Activated naive CD4-positive, alpha-beta T cell treated with anti-CD3 and anti-CD28 coated beads, Interleukin-2, amount 50 U/mL, for 16 hours (primary cell): ENCODE measurements around the gene ADAMTSL3.
"Not testable (repeated sequence)": the region's sequence is repeated elsewhere in the genome, so short reads cannot be mapped to it uniquely, and the experiment has no call there.

ENCODE experiments used
- DNase-seq: peaks from one replicate; pipeline ENCODE4 v3.0.0-alpha.2; 2020

Gene ADAMTSL3

DNA sequence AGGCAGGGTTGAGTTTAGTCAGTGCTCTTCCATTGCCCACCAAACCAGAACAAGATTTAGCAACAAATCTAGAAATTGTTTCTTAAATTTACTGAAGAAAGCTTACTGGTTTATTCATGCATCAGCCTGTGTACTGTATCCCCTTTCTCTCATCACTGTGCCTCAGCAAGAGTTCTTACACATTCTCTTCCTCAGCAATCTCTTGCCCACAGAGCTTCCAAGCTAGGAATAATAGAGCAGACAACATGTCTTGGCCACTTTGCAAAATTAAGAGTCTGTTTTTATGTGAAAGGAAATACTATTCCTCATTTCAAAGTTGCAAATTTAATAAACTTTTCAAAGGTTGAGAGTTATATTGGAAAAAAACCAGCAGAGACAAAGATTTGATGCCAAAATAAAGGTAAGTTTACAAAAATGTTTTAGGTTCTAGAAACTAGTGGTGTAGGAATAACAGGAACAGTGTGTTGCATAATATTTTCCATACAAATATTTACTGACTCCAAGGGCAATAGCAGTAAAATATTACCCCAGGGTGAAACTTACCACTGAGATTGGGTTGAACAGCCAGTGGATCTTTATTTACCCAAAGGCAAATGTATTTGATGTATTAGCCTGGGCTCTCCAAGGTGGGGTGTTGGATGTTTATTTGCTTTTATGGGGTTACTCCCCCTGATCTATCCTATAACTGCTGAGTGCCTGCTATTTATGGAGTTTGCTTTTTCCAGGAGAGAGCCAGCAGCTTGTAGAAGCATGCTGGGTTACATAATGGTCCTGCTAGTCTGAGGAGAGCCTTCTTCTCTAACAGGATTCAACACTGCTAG, 276.7 kb downstream of the ADAMTSL3 start:
- DNase-seq, result no peak

DNA sequence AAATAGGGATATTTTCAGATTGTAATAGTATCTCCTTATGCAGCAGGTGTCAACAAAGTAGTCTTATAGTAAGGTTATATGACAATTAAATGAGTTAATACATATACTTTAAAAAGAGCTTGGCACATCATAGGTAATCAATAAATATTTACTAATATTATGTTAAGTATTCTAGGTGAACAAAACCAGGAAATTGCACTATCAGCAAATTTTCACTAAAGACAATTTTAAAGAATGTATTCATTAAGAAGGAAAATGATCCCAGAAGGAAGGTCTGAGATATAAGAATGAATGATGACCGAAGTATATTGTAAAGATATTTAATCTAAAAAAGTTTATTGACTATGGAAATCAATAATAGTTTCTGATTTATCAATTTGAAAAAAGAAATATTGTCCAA, 281.9 kb downstream of the ADAMTSL3 start:
- DNase-seq, result no peak

DNA sequence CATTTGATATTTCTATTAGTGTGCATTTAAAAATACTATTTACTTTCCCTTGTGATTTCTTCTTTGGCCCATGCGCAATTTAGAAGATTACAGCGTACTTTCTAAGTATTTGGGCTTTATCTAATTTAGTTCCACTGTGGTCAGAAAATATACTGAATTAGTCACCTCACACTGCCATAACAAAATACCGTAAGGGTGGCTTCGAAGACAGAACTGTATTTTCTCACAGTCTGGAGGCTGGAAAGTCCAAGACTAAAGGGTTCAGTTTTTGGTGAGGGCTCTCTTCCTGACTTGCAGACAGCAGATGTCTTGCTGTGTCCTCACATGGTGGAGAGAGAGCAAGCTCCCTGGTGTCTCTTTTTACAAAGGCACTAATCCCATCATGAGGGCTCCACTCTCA, 286.2 kb downstream of the ADAMTSL3 start:
- no peak for DNase-seq

DNA sequence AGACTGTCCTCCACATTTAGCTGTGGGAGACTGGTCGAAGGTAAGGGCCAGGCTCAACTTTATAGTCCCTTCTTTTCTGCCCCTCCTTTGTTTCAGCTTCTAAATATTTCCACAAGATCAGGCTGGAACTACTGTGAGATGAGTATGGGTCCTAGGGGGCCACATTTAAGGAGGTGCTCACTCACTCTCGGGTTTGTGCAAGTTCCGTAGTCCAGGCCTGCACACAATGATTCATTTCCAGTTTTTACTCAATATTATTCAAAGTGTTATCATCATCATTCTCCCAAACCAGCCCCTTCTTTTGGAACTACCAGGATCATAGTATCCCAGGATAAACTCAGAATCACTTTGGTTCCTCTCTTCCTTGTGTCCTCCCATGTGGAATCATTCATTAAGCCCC, 289.1 kb downstream of the ADAMTSL3 start:
- no peak for DNase-seq

DNA sequence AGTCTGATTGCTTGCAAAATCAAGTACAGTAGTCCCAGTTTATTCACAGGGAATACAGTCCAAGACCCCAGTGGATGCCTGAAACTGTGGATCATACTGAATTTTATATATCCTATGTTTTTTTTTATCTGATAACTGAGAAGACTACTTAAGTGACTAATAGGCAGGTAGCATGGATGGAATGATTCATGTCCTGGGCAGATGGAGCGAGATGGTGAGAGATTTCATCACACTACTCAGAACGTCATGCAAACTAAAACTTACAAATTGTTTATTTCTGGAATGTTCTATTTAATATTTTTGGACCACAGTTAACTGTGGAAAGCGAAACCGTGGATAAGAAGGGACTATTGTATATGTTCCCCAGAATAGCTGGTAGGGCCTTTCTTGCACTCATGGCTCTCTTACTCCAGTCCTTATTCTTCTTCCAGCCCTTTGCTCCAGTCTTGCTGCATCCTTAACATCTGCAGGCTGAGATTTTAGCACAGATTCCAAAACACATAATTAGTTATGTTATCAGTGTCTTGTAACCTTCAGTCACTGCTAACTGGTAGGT, 290.0 kb downstream of the ADAMTSL3 start:
- no peak for DNase-seq

DNA sequence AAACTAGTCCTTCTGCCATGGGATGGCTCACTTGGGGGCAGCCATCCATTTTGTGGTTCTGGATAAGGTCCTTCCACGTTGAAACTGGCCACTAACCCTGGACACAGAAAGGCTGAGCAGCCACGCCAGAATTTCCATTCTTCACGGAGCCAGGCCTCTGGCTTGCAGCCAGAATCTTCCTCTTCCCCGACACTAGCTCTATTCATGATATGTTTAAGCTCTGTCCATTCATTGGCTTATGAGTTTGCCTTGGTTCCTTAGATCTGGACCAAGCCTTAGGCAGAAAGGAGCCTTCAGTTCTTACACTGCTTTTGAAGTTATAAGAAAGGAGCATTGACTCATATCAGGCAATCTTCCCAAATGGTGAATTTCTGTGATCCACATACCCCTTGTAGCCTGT, 293.2 kb downstream of the ADAMTSL3 start:
- DNase-seq, result no peak

DNA sequence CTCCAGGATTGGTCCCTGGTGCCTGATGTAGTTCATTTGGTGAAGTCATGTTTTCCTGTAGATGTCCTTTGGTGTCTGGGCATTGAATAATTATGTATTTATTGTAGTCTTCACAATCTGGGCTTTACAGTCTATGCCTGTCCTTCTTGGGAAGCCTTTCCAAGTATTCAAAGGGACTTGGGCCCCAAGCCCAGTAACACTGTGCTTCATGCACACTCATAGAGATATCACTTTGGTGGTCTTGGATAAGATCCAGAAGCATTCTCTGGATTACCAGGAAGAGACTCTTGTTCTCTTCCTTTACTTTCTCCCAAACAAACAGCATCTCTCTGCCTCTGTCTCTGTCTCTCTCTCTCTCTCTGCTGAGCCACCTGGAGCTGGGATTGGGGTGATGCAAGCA, 300.6 kb downstream of the ADAMTSL3 start:
- DNase-seq, result no peak

DNA sequence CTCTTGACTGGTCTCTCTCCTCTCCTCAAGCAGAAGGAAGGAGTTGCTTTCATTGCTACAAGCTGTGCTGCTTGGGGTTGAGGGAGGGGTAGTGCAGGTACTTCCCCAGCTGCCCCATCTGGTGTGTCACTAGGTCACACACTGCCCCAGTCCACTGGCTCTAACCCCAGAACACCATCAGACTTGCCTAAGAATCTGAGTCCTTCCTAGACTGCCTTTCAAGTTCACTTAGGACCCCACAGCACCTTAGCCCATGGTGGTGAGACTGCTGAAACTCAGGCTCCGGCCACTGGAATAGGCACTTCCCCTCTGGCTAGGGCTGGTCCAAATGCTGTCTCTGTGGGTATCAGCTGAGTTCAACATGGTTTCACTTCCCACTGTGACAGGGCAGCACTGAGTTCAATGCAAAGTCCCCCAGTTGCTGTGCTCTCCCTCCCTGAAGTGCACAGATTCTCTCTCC, 301.9 kb downstream of the ADAMTSL3 start:
- no peak for DNase-seq

DNA sequence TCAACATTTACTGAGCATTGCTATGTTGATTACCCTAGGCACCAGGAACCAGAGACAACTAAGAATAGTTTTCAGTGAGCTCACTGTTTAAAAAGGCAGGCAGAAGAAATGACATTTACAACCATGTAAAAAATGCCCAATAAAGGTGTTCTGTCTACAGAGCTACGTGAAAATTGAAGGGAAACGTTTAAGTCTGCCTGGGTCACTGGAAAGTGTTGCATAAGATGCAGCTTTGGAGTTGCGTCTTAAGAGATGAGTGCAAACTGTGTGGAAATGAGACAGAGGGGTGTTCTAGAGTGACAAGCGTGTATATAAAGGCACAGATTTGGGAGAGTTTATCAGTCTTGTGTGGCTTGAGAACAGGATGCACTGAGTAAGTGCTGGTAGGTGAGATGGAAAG, 303.0 kb downstream of the ADAMTSL3 start:
- DNase-seq, result no peak

DNA sequence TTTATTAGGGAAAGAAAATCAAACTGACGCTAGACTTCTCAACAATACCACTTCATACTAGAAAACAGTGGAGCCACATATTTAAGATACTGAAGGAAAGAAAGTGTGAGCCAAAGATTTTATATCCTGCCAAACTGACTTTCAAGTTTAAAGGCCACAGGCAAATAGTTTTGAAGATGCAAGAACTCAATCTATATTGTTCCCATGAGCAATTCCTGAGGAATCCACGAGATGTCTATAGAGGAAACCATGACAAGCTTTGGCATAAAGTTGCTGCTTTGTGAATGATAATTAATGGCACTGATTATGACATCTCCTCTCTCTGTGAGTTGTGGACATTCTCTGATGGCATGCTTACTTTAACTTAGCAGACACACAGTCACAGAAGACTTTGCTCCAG, 305.6 kb downstream of the ADAMTSL3 start:
- no peak for DNase-seq

DNA sequence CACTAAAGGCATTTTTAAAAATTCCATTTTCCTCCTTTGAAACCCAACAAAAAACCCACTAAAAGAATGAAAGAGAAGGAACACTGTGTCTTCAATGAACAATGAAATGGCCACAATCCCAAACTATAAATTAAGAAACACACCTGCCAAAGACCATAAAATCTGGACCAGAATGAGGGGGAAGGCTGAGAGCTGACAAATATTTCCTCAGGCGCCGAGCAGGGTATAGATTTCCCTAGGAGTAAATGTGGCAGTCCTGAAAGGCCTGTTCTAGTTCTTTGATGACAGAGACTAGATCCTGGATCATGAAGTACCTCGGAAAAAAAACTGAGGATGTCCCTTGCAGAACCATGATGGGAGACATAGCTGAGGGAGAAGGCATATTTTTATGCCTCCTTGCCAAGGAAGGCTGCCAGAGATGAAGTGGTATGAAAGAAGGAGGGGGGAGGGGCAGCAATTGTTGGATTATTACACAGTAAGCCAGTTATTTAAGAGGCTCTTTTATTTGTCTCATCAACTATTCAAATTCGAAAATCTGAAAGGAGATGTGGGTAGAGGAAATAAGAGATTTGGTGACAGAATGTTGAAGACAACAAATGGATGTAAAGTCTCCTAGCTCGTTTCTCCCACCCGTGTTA, 306.4 kb downstream of the ADAMTSL3 start:
- no peak for DNase-seq

DNA sequence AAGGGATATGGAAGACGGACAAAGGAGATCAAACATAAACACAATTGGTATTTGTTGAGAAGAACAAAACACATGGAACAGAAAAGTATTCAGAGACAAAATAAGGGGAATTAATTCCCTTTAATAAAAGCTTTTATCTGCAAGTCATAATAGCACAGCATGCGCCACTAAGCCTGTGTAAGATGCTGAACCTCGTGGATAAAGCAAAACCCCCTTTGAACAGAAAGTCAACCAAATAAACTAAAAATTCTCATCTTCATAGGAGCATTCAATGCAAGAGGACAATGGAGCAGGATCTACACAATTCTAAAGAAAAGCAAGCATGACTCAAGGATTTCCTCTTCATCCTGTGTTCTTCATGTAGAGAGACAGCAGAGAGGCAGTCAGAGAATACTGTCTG, 307.4 kb downstream of the ADAMTSL3 start:
- DNase-seq, result no peak

DNA sequence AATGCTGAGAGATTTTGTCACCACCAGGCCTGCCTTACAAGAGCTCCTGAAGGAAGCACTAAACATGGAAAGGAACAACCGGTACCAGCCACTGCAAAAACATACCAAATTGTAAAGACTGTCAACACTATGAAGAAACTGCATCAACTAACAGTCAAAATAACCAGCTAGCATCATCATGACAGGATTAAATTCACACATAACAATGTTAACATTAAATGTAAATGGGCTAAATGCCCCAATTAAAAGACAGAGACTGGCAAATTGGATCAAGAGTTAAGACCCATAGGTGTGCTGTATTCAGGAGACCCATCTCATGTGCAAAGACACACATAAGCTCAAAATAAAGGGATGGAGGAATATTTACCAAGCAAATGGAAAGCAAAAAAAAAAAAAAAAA, 311.0 kb downstream of the ADAMTSL3 start:
- not testable (repeated sequence) for DNase-seq

DNA sequence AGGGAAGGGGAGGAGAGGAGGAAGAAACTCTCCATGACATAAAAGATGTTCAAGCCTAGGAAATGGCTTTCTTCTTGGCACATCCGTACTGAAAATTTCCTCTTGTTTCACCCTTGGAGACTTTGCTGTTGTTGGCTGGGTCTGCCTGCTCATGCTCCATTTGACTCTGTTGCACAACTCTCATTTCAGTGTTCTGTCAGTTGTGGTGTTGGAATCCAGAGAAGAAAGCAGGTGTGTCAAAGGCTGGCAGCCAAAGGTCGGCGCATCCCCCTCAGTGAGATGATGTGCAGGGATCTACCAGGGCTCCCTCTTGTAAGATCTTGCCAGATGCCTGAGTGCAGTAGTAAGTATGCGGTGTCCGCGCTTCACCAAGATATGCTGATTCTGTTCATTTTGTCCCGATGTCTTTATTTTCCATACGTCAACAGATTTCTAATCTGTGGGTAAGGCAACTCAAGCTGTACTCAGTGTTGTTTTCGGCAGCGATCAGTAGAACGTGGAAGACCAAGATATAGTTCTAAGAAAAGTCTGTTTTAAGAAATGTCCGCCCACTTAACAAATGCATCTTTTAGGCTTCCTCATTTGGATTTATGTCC, 316.5 kb downstream of the ADAMTSL3 start:
- DNase-seq, result no peak

DNA sequence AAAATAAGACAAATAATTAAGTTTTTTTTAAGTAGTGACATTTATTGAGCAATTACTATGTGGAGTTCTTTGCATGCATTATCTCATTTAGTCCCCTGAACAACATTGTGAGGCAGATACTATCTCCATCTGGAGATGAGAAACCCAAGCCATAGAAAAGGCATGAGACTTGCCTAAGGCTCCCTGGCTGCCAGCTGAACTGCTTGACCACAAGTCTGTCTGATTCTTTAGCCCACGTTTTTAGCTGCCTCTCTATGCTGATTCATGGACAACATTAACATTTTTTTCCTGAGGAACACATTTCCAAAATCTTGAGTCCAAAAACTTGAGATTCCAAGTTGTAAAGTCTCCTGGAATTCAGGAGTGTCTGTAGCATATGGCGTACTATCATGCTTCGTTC, 318.1 kb downstream of the ADAMTSL3 start:
- DNase-seq, result no peak

DNA sequence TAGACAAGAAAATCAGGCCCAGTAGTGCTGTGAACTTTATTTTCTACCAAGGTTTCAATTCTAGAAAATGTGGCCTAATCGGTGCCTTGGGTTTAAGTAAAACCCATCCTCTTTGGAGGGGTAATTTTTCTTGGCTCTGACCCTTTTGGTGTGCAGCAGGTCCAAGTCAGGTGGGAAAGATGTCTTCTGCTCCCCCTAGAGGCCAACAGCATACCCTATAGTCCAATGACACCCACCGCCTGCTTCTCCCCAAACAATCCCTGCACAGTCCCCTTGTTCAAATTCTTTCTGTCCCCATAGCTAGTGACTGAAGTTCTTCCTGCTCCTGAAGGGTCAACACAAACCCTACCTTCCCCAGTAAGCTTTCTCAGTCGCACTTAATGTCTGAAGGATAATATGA, 319.9 kb downstream of the ADAMTSL3 start:
- DNase-seq, result no peak

DNA sequence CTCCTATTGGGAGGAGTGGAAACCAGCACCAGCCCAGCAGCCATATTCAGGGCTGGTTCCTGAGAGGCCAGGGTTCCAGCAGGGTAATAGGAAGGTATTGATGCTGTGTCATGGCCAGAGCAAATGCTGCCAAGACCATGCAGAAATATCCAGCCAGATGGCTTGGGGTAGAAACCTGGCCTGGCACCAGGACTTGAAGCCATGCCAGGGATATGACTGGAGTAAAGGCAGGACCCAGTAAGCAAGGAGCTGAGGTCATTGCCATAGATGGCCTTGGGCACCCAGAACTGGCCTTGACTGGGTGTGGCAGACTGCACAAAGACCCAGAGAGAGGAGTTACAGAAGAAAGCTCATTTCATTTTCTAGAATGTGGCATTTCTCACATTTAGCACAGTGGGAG, 324.1 kb downstream of the ADAMTSL3 start:
- no peak for DNase-seq

DNA sequence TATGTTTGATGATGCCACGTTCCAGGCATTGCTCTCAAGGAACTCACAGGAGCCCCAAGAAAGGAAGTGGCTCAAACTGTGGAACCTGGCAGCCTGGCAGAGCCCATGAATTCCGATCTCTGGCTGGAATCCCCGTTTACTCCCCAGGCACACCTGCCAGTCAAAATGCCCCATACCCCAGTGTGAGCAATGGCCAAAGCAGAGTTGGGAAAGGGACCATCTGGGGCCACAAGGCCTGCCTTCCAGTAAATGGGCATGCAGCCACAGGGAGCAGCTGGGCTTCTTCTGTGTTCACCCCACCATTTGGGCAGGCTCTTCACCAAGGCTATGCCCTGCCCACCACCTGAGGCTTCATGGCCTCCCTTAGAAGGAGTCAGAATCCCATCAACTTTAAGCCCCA, 324.7 kb downstream of the ADAMTSL3 start:
- no peak for DNase-seq

DNA sequence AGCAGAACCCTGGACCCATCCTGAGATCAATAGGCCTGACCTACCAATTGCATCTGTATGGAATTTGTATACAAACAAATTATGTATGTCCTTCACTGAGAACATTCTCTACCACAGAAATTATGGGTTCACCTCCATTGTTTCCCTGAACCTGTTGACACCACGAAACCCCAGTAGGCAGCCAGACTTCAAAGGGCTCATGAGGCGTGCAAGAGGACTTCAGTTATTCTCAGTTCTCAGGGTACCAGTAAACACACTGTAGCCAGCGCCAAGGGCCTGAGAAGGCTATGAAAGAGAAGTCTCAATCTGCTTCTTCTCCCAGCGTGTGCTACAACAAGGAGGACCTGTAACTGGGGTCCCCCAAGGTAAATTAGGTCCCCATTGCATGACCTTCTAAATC, 326.7 kb downstream of the ADAMTSL3 start:
- DNase-seq, result no peak

DNA sequence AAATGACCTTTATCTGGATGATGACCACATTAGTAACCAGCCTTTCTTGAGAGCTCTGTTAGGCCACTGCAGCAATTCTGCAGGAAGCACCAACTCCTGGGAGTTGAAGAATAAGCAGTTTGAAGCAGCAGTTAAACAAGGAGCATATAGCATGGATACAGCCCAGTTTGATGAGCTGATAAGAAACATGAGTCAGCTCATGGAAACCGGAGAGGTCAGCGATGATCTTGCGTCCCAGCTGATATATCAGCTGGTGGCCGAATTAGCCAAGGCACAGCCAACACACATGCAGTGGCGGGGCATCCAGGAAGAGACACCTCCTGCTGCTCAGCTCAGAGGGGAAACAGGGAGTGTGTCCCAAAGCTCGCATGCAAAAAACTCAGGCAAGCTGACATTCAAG, 328.8 kb downstream of the ADAMTSL3 start:
- DNase-seq, result no peak

DNA sequence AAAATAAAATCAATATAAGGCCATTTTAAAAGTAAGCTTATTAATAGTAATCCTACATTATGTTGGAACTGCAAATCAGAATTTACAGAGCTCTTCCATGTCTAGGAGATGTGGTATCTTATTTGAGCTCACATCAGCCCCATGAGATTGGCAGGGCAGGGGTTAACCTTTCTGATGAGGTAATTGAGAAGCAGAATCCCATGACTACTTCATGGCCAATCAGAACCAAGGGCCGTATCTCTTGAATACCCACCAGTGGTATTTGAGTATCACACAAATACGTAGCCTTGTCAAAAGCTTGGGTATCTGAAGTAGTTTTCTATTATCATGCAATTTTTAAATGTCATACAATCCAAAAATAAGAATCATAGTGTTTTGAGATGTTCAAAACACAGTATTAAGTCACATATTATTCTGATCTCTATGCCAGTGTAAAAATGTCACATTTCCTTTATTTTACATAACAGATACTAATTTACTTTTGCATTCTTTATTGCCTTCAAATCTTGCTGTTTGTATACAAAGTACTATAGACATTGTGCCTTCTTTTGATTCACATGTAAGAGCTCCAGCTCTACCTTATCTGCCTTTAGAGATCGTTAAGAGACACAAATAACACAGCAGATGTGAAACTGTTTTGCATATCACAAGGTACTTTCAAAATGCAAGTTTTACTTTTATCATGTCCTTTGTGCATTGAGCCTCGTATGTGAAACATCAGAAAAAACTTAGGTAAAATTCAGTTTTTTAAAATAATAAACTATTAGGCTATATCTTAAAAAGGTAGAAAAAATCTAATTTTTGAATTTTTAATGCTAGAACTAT, 329.9 kb downstream of the ADAMTSL3 start:
- no peak for DNase-seq

DNA sequence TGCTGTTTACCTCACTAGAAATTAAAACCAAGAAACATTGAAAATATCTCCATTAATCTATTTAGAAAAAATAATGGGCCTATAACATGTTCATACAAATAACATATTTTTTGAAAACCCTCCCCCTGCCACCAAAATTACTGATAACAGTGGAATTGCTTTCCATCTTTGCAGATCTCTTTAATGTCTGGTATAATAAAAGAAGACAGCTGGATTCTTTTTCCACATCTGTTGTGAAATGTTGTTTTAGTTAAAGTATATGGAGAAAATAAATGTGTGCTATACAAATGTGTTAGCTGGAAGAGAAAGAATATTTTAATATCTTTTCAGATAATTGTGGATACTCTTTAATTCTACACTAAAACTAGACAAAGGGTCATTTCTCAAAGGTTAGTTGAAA, 330.7 kb downstream of the ADAMTSL3 start:
- no peak for DNase-seq

DNA sequence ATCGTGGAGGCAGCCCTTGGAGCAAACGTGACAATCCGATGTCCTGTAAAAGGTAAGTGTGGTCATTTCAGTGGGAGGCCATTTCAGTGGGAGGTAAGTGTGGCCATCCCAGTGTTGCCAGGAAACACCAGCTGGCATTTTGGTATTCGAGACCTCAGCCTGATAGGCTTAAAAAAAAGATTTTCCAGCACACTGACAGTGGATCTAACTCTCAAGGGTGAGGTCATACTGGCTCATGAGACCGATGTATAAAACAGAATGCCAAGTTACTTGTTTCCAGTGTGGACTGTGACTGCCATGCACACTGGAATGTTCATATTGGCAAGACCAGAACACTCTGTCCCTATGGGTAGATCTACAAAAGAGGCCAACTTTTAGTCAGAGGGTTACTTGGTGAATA, 337.2 kb downstream of the ADAMTSL3 start:
- no peak for DNase-seq
